Posterior vena cava (tissue), 2 donors: ENCODE results near the gene MAP7. TPM values are rescaled to one million over a fixed set of nuclear protein-coding genes. Genes with fewer than 3 reads are reported as not detected.
A peak's percentile ranks its signal among the peaks of the same experiment; 100 is the strongest.

Experiments
- DNase-seq: peaks from one replicate; pipeline ENCODE4 v3.0.0-alpha.2; 2020; ENCODE audit warnings: low spot score
- intact Hi-C, 2 donors: fragments of 100-400 bp; cut with DNase I; formaldehyde crosslinking; loops; one replicate each; pipeline versions ENCODE4 v1.14.1 to v1.14.2; 2022 to 2023
- total RNA-seq, 2 donors: library from RNA; stranded (reverse); fragmentation: NEBNext Ultra II Directional; extraction: Animal tissue kit (Norgen Biotek cat#: 25700); gene quantifications; one replicate each; pipeline ENCODE4 v1.2.1, GENCODE V29; 2021
- donor health status: DM: yes; HTN: yes; CAD: no.
- donor health status: DM: yes; HTN: yes; CAD: no.

The MAP7 gene
- total RNA-seq, 2 donors from 2014 or later: 2.7 to 3.1 TPM

DNA sequence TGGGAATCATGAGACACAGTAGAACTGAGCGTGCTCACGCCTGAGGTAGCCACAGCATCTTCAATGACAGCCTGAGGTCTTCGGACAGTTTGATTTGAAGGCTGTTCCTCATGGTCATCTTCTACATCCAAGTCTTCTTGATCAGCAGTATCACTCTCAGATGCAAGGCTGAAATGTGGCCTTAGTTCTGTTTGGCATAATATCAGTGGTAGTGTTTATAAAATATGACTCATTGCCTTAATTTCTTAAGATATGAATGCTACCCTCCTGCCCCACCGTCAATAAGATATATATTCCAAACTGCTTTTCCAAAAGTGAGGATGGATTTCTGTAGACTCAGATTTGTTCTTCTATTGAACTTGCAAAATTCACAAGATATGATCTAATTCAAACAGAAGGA is 17.5 kb upstream of the MAP7 start:
- DNase-seq: no peak
- intact Hi-C loops: no loop called here

GRCh38 chr6:136566851-136567250 is 16.6 kb upstream of the MAP7 start:
- intact Hi-C loops: no loop called here
- DNase-seq: no peak

- DNase-seq: peak; percentile 86
- intact Hi-C loops: no loop called here
These were observed 15.8 kb upstream of the MAP7 start for GRCh38 chr6:136566007-136566487.

- intact Hi-C loops: no loop called here
- no peak for DNase-seq
These were observed 14.0 kb upstream of the MAP7 start for GRCh38 chr6:136564180-136564579.

DNA sequence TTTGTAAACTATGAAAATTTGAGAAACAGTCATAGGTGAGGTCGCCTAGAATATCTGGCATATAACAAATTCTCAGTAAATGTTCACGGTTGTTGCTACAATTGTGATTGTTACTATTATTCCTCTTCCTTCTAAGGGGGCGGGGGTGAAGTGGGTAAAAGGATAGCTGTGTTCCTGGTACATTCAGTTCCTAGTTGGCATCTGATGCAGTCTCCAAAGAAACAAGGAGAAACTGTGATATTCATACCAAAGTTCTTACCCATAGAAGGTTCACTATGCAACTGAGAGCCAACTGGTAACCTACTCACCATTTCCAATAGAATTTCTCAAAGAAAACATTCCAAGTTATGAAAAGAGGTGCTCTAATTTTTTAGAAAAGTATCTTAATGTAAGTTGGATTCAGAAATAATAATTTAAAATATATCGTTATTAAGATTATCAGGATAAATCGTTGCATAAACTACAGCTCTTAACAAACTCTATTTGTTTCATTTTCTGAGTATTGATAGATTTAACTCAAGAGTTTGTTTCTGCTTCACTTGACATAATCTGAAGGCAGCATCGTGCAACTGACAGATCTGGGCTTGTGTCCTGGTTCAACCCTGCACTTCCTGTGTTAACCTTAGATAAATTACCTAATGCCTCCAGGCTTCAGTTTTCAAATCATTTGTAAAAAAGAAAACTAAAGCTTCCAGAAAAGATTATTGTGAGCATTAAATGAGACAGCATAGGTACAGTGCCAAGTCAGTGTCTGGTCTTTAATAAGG is 13.3 kb upstream of the MAP7 start:
- no peak for DNase-seq
- intact Hi-C loops: no loop called here

DNA sequence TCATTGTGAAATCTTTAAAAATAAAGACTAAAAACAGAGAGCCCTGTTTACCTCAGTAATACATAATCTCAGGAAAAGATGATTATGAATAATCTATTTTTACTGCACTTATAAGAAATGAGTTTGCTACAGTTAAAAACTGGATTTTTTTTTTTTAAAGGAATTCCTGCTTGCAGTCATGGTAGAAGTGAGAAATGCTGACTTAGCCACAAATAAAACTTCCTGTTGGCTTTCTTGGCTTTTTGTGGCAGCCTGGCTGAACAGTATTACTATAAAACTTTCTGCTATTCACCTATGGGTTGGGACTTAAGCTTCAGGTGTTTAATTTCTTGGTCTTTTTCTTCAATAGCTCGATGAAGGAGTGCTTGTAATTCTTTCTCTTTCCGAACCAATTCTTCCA is 12.0 kb upstream of the MAP7 start:
- intact Hi-C loops: no loop called here
- no peak for DNase-seq

DNA sequence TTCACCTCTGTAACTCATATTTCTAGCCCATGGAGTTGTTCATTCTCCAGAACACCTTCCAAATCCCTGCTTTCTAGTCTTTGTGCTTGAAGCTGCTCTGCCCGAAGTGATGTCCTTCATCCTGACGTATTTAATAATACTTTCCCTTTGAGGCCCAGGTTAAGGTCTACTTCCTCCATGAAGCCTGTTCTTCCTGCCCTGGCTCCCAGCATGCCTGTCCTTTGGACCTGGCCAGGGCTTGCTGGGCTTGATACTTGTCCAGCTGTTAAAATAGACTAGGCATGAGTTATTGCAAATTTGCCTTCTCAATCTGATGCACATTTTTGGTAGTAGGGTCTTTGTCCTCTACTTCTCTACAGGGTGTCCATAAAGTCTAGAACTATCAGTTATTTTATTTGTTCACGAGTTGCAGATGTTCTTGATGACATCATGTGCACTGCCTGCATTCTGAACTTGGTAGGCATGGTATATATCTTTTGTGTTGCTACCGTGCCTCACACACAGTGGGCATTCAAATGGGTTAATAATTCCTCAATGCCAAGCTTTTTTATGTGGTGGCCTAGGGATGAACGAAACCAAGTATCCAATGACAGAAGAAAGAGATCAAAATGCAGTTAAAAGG is 3.1 kb upstream of the MAP7 start:
- intact Hi-C loops: no loop called here

DNA sequence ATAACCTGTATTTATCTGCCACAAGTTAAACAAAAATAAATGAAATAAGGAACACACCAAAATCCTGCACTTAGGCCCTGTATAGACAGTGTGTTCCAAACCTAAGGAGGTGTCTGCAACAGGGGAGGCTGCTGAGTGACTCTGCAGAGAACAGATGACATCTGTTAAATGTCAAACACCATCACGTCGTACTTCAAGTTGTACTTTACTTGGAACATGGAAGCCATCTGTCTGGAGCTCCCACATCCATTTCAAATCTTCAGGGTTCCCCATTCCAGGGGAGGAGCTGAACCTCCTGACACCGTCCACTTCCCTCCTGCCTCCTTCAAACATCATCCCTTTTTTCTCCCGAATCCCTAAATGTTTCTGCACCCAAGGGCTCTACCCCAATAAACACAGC is 1.8 kb upstream of the MAP7 start:
- intact Hi-C loops: no loop called here
- DNase-seq: no peak

More for the DNA sequence above, 3.1 kb upstream of the MAP7 start:
- no peak for DNase-seq

DNA sequence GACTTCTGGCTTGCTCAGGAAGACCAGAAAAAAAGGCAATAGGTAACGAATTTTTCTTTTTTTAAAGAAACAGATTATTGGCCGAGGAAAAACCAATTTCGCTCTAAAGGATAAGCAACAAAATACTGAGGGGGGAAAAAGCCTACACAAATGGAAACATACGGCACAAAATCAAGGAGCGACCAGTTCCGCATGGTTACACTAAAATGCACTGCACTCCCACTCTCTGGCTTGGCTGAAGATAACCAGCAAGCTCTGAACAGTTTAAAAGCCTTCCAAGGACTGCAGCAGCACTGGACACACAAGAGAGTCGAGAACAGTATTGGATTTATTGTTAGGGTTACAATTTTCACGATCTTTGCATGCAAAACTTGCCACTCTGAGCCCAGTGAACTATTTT is 881 bp upstream of the MAP7 start:
- DNase-seq: no peak
- intact Hi-C loops: no loop called here

DNA sequence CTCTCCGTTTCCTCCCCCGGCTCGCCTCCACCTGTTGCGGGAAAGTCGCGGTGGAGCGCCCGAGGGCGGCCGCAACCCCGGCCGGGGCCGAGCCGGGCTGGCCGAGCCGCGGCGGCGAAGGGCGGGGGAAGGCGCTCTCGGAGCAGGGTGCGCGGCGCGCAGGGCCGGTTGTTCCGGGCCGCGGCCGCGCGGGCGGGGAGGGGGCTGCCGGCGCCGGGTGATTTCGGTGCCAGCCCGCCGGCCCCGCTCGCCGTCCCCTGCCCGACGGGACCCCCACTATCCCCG is 235 bp downstream of the MAP7 start:
- no peak for DNase-seq
- intact Hi-C loops: no loop called here

DNA sequence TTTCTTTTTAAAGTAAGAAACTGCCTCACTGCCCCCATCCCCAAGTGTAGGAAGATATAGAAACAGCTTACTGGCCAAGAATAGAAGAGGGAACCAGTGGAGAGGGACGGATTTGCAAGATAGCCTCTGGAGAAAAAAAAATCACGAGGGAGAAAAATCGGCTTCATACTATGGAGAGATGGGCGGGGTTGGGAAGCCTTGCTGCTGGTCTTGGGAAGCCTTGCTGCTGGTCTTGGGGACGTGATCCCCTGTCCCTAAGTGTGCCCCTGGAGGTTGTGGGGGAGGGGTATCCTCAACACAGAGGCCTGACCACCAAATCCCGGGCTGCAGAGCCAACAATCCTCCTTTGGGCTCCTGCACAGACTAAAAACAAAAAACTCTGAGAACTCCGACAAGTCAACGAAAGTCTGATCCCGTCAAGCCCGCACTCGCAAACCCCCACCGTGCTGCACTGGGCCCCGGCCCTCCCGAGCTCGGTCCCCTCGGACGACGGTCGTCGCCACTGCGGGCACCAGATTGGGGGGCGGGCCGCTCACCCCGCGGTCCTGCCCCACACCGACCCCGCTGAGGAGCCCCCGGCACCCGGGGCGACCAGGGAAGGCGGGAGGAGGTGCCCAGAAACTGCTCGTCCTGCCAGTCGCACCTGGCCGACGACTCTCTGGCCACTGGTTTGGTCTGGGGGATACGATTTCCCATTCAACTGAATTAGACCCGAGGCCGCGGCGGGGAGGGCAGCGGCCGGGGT is 750 bp downstream of the MAP7 start:
- intact Hi-C loops: no loop called here
- peak; percentile 77 for DNase-seq

DNA sequence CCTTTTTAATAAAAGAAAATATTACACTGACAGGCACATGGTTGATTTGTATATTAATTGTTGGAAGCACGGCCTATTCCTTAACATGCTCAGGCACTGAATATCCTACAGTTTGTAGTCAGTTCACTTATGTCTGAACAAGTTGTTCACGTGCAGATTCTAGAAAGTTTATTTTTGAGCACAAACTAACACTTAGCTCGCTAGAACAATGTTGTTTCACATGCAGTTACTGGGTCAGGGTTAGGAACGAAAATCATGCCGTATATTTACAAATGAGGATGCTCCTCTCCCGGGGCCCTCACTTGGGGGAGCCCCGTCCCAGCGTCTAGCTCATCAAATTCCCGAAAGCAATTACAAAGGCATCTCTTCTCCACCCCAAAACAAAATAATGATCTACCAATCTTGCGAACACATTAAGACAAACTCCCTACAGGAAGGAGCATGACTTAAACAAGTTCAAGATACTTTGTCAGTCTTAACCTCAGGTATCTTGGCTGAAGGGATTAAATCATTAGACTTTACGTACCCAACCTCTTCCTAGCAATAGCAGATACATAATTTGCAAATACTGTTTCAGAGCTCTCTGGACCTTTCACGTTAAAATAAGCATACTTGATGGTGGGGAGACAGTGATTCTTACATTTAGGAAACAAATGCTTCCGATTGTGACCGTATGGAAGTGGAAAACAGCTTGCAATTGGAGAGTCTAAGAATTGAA is 1.5 kb downstream of the MAP7 start:
- intact Hi-C loops: no loop called here
- no peak for DNase-seq

DNA sequence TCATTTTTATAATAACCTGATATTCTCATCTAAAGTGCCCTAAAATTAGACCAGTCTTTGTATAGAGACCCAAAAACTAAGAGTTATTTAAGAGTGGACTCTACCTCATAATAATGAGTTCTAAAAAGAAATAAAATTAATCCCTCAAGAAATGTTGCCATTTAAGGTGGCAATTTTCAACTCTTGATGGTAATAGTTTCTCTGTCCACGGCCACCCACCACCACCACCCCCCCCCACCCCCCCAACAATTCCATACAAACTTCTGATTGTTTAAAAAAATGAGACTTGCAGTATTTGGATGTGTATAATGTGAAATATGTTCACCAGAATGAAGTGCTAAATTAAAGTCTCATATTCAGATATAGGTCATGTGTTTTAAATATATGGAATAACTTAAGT is 2.4 kb downstream of the MAP7 start:
- DNase-seq: no peak
- intact Hi-C loops: no loop called here

DNA sequence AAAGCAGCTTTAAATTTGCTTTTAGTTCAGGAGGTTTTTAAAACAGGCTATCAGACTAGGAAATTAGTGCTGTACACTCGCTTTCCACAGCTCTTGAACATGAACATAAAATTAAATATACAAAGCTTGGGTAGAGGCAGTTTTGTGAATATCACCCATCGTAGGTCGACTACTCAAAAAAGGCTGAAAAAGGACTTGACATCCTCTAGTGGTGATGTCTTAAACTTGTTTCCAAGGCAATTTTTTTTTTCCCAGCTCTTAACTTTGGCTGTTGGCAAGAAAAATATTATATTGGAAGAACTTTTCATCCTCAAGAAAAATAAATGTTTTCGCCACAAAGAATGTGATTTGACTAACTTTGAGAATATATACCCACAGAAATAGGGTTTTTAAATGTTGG is 2.9 kb downstream of the MAP7 start:
- DNase-seq: no peak
- intact Hi-C loops: no loop called here

- intact Hi-C loops: no loop called here
- DNase-seq: no peak
These were observed 3.9 kb downstream of the MAP7 start for GRCh38 chr6:136546331-136546730.

GRCh38 chr6:136544326-136544725 is 5.9 kb downstream of the MAP7 start:
- DNase-seq: no peak
- intact Hi-C loops: no loop called here

DNA sequence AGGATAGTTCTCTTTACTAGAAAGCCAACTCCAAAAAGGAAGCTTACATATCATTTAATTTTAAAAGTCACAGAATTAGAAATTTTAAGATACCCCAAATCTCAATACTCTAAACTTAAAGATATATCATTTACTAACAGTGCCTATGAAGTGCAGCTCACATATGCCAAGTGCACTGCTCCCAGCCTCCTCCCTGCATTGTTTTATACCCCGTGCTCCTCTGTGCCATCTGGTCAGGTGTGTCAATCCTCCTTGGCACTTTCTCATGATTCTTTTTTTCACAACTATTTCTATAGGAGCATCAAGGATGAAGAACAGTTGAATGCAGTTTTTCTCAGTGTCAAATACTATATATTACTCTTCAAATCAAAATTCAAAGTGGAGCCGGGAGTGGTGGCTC is 8.8 kb downstream of the MAP7 start:
- no peak for DNase-seq
- intact Hi-C loops: no loop called here

- no peak for DNase-seq
- intact Hi-C loops: no loop called here
These were observed 10.1 kb downstream of the MAP7 start for GRCh38 chr6:136539967-136540652.

- no peak for DNase-seq
- intact Hi-C loops: no loop called here
These were observed 11.4 kb downstream of the MAP7 start for GRCh38 chr6:136538836-136539235.
